Glutamatergic neuron (in vitro differentiated cells): Measurements from ENCODE around the gene DYNC1H1. TPM values are rescaled to one million over a fixed set of nuclear protein-coding genes. Genes with fewer than 3 reads are reported as not detected.

ENCODE experiments used
- DNase-seq: peaks from one replicate; pipeline ENCODE4 v3.0.0; 2022
- H3K27ac Mint-ChIP-seq: one replicate; pipeline ENCODE4 v1.8.0; 2020; ENCODE audit warnings: mild to moderate bottlenecking, mixed read lengths, inconsistent platforms; ENCODE audit not compliant: unreplicated experiment
- H3K27me3 Mint-ChIP-seq: one replicate; pipeline ENCODE4 v1.8.0; 2020; ENCODE audit warnings: mild to moderate bottlenecking, moderate library complexity, mixed read lengths, inconsistent platforms; ENCODE audit not compliant: unreplicated experiment
- H3K36me3 Mint-ChIP-seq: one replicate; pipeline ENCODE4 v1.8.0; 2020; ENCODE audit warnings: mild to moderate bottlenecking, mixed read lengths, inconsistent platforms; ENCODE audit not compliant: unreplicated experiment
- H3K4me1 Mint-ChIP-seq: one replicate; pipeline ENCODE4 v1.8.0; 2020; ENCODE audit warnings: mild to moderate bottlenecking, low read depth, mixed read lengths, inconsistent platforms; ENCODE audit not compliant: unreplicated experiment
- H3K4me3 Mint-ChIP-seq: one replicate; pipeline ENCODE4 v1.8.0; 2020; ENCODE audit warnings: mild to moderate bottlenecking, mixed read lengths, inconsistent platforms; ENCODE audit not compliant: unreplicated experiment
- H3K9me3 Mint-ChIP-seq: one replicate; pipeline ENCODE4 v1.8.0; 2020; ENCODE audit warnings: mild to moderate bottlenecking, moderate library complexity, mixed read lengths, inconsistent platforms; ENCODE audit not compliant: unreplicated experiment
- CTCF ChIP-seq: fragments of 200-600 bp; sonication (generic); IDR thresholded peaks from one replicate; pipeline ENCODE4 v1.5.0; 2021; ENCODE audit not compliant: partially characterized antibody, unreplicated experiment
- total RNA-seq: library from RNA; stranded (reverse); fragmentation: NEBNext Ultra II Directional; extraction: Animal tissue kit (Norgen Biotek cat#: 25700); gene quantifications from one replicate; pipeline ENCODE4 v1.2.1, GENCODE V29; 2021; ENCODE audit not compliant: unreplicated experiment

Gene DYNC1H1
- total RNA-seq, 1 donor from 2014 or later: 2,051 TPM

GRCh38 chr14:102087762-102088011, 123.3 kb downstream of the DYNC1H1 start:
- no peak for DNase-seq
- peaks cover 4% of the 10 kb centered on the region for H3K36me3 Mint-ChIP-seq
- H3K4me1 Mint-ChIP-seq: peaks cover 21% of the 10 kb centered on the region
- no peak for TF ChIP-seq CTCF
- H3K27ac Mint-ChIP-seq: peak overlapping the region; percentile 22
- H3K4me3 Mint-ChIP-seq: peak overlapping the region; percentile 85
- peaks cover 12% of the 10 kb centered on the region for H3K9me3 Mint-ChIP-seq
- peaks cover 19% of the 10 kb centered on the region for H3K27me3 Mint-ChIP-seq

- peak overlapping the region; percentile 85 for H3K4me3 Mint-ChIP-seq
- peak overlapping the region; percentile 79 for H3K27ac Mint-ChIP-seq
- H3K4me1 Mint-ChIP-seq: peaks cover 18% of the 10 kb centered on the region
- no peak for TF ChIP-seq CTCF
- peaks cover 19% of the 10 kb centered on the region for H3K27me3 Mint-ChIP-seq
- H3K9me3 Mint-ChIP-seq: peaks cover 12% of the 10 kb centered on the region
- peak; percentile 34 for DNase-seq
- peaks cover under 1% of the 10 kb centered on the region for H3K36me3 Mint-ChIP-seq
These were observed 123.8 kb downstream of the DYNC1H1 start for GRCh38 chr14:102088012-102088792.

GRCh38 chr14:102089621-102090343, 125.4 kb downstream of the DYNC1H1 start:
- no peak for DNase-seq
- no peak for TF ChIP-seq CTCF
- peaks cover 19% of the 10 kb centered on the region for H3K27me3 Mint-ChIP-seq
- H3K4me1 Mint-ChIP-seq: peaks cover 13% of the 10 kb centered on the region
- peak overlapping the region; percentile 10 for H3K4me3 Mint-ChIP-seq
- peaks cover 12% of the 10 kb centered on the region for H3K9me3 Mint-ChIP-seq
- peak overlapping the region; percentile 74 for H3K27ac Mint-ChIP-seq
- no peaks in the 10 kb centered on the region for H3K36me3 Mint-ChIP-seq

- no peak for DNase-seq
- H3K36me3 Mint-ChIP-seq: no peaks in the 10 kb centered on the region
- peaks cover 17% of the 10 kb centered on the region for H3K27me3 Mint-ChIP-seq
- TF ChIP-seq CTCF: no peak
- no peak overlapping the region for H3K27ac Mint-ChIP-seq
- H3K4me3 Mint-ChIP-seq: no peak overlapping the region
- H3K9me3 Mint-ChIP-seq: peaks cover 10% of the 10 kb centered on the region
- peaks cover 13% of the 10 kb centered on the region for H3K4me1 Mint-ChIP-seq
These were observed 126.3 kb downstream of the DYNC1H1 start for GRCh38 chr14:102090713-102091112.

- no peaks in the 10 kb centered on the region for H3K36me3 Mint-ChIP-seq
- no peak overlapping the region for H3K27ac Mint-ChIP-seq
- TF ChIP-seq CTCF: no peak
- H3K4me3 Mint-ChIP-seq: no peak overlapping the region
- peaks cover 12% of the 10 kb centered on the region for H3K27me3 Mint-ChIP-seq
- no peak for DNase-seq
- H3K4me1 Mint-ChIP-seq: peaks cover 20% of the 10 kb centered on the region
- H3K9me3 Mint-ChIP-seq: peaks cover 7% of the 10 kb centered on the region
These were observed 128.4 kb downstream of the DYNC1H1 start for GRCh38 chr14:102092806-102093205.
